A549 (cell line): ENCODE measurements around the gene TNFAIP2. TPM values are rescaled to one million over a fixed set of nuclear protein-coding genes. Genes with fewer than 3 reads are reported as not detected.

ENCODE experiments used
- ATAC-seq, 2 experiments: fragments of 200-7000 bp in 1 of 2; fragments of >200 bp in 1 of 2; cut with Nextera tagmentation in 1 of 2; cut with Tn5 transposase in 1 of 2; 3 replicates each; pipeline versions ENCODE4 v1.8.0 to v1.9.1; 2018 to 2020; ENCODE audit warnings: mild to moderate bottlenecking in 1 of 2, moderate library complexity in 1 of 2
- CTCF ChIA-PET: fragments of 300-600 bp; sonication (Branson Sonifier 250); formaldehyde crosslinking; extraction: SDS; loops from one replicate; lab custom pipeline; 2021; ENCODE audit warnings: antibody characterized with exemption, inconsistent platforms; lab: Yijun Ruan, JAX
- POLR2A ChIA-PET: fragments of 350-600 bp; formaldehyde crosslinking; extraction: SDS; loops from one replicate; lab custom pipeline; 2021; ENCODE audit warnings: antibody characterized with exemption, inconsistent platforms; lab: Yijun Ruan, JAX
- DNase-seq, 2 experiments: peaks; one replicate each; pipeline versions ENCODE4 v3.0.0 to v3.0.0-alpha.2; 2011 to 2016; ENCODE audit warnings: low read depth in 1 of 2, low spot score in 1 of 2
- FAIRE-seq: peaks from 2 replicates; lab custom pipeline; 2011; peaks lifted over from hg19 to GRCh38; lab: Jason Lieb, UNC
- H3K27ac ChIP-seq, 2 experiments: fragments of >200 bp; sonication (Bioruptor Twin); formaldehyde crosslinking; 3 replicates each; pipeline ENCODE4 v1.5.1; 2016 to 2017
- H3K4me1 ChIP-seq: fragments of >200 bp; sonication (Bioruptor Twin); formaldehyde crosslinking; 3 replicates; pipeline ENCODE4 v1.6.1; 2016
- H3K4me2 ChIP-seq: fragments of >200 bp; sonication (Bioruptor Twin); formaldehyde crosslinking; 3 replicates; pipeline ENCODE4 v1.6.1; 2016
- H3K4me3 ChIP-seq: fragments of >200 bp; sonication (Bioruptor Twin); formaldehyde crosslinking; 3 replicates; pipeline ENCODE4 v1.5.1; 2016
- H3K9me3 ChIP-seq: fragments of >200 bp; sonication (Bioruptor Twin); formaldehyde crosslinking; 3 replicates; pipeline ENCODE4 v1.6.1; 2016
- CBX8 ChIP-seq: fragments of 200-600 bp; sonication (generic); IDR thresholded peaks from 2 replicates; pipeline ENCODE4 v1.6.1; 2016
- CEBPB ChIP-seq, 2 experiments: fragments of >200 bp in 1 of 2; sonication (Bioruptor Twin) in 1 of 2; formaldehyde crosslinking in 1 of 2; IDR thresholded peaks; 2 replicates each; pipeline ENCODE4 v1.6.1; 2012 to 2016
- EHF ChIP-seq: fragments of 250-450 bp; sonication (Bioruptor Pico); IDR thresholded peaks from 2 replicates; pipeline ENCODE4 v1.5.0; 2020; ENCODE audit warnings: mild to moderate bottlenecking
- EHMT2 ChIP-seq: fragments of 200-600 bp; sonication (generic); IDR thresholded peaks from 2 replicates; pipeline ENCODE4 v1.6.1; 2016; ENCODE audit warnings: antibody characterized with exemption, low read depth, mild to moderate bottlenecking, moderate library complexity
- EP300 ChIP-seq, 2 experiments: fragments of >200 bp; sonication (Bioruptor Twin); formaldehyde crosslinking; IDR thresholded peaks; 2 replicates in 1 of 2; 3 replicates in 1 of 2; pipeline ENCODE4 v1.6.1; 2016 to 2017
- ESRRA ChIP-seq: fragments of 150-350 bp; IDR thresholded peaks from 2 replicates; pipeline ENCODE4 v1.6.1; 2014; ENCODE audit warnings: mild to moderate bottlenecking, low read length, borderline replicate concordance
- FOXS1 ChIP-seq: fragments of 250-450 bp; sonication (Bioruptor Pico); IDR thresholded peaks from 2 replicates; pipeline ENCODE4 v1.5.0; 2020; ENCODE audit warnings: mild to moderate bottlenecking, moderate library complexity
- GATA3 ChIP-seq: IDR thresholded peaks from 2 replicates; pipeline ENCODE4 v1.6.1; 2012; ENCODE audit warnings: borderline replicate concordance
- HDAC2 ChIP-seq: fragments of 200-600 bp; sonication (generic); IDR thresholded peaks from 2 replicates; pipeline ENCODE4 v1.6.1; 2016
- HEYL ChIP-seq: fragments of 250-450 bp; sonication (Bioruptor Pico); IDR thresholded peaks from 2 replicates; pipeline ENCODE4 v1.8.0; 2021; ENCODE audit warnings: mild to moderate bottlenecking, moderate library complexity
- HOXA7 ChIP-seq: fragments of 250-450 bp; sonication (Bioruptor Pico); IDR thresholded peaks from 2 replicates; pipeline ENCODE4 v1.5.0; 2020; ENCODE audit warnings: mild to moderate bottlenecking, moderate library complexity
- HOXB13 ChIP-seq: fragments of 250-450 bp; sonication (Bioruptor Pico); IDR thresholded peaks from 2 replicates; pipeline ENCODE4 v1.5.0; 2020; ENCODE audit warnings: low read depth, mild to moderate bottlenecking, moderate library complexity
- JUNB ChIP-seq: fragments of >200 bp; sonication (Bioruptor Twin); formaldehyde crosslinking; IDR thresholded peaks from 2 replicates; pipeline ENCODE4 v1.6.1; 2016
- MAZ ChIP-seq: fragments of 150-350 bp; IDR thresholded peaks from 2 replicates; pipeline ENCODE4 v1.6.1; 2014; ENCODE audit warnings: antibody characterized with exemption, low read depth, low read length, borderline replicate concordance
- NFE2L2 ChIP-seq: fragments of 150-350 bp; conservative IDR thresholded peaks from 2 replicates; pipeline ENCODE4 v1.6.1; 2014; ENCODE audit warnings: low read length
- NR3C1 ChIP-seq: fragments of >200 bp; sonication (Bioruptor Twin); formaldehyde crosslinking; IDR thresholded peaks from 3 replicates; pipeline ENCODE4 v1.6.1; 2017
- PHF8 ChIP-seq: fragments of 200-600 bp; sonication (generic); IDR thresholded peaks from 2 replicates; pipeline ENCODE4 v1.6.1; 2016; ENCODE audit warnings: low read depth, mild to moderate bottlenecking, antibody characterized with exemption, moderate library complexity, borderline replicate concordance
- POLR2AphosphoS2 ChIP-seq: conservative IDR thresholded peaks from 2 replicates; pipeline ENCODE4 v1.6.1; 2012; ENCODE audit warnings: low read length, improper control_type of control experiment, inconsistent platforms
- RAD21 ChIP-seq, 2 experiments: fragments of >200 bp in 1 of 2; sonication (Bioruptor Twin) in 1 of 2; formaldehyde crosslinking in 1 of 2; IDR thresholded peaks in 1 of 2; conservative IDR thresholded peaks in 1 of 2; 2 replicates in 1 of 2; 3 replicates in 1 of 2; pipeline ENCODE4 v1.6.1; 2012 to 2018; ENCODE audit warnings: inconsistent platforms in 1 of 2
- RARB ChIP-seq: fragments of 250-450 bp; sonication (Bioruptor Pico); IDR thresholded peaks from 2 replicates; pipeline ENCODE4 v1.8.0; 2021; ENCODE audit warnings: mild to moderate bottlenecking, moderate library complexity
- RCOR1 ChIP-seq: fragments of 150-350 bp; IDR thresholded peaks from 2 replicates; pipeline ENCODE4 v1.6.1; 2014; ENCODE audit warnings: antibody characterized with exemption, low read length, low read depth
- RNF2 ChIP-seq: fragments of 200-600 bp; sonication (generic); IDR thresholded peaks from 2 replicates; pipeline ENCODE4 v1.6.1; 2016; ENCODE audit warnings: low read depth, mild to moderate bottlenecking, antibody characterized with exemption, moderate library complexity, borderline replicate concordance
- SREBF2 ChIP-seq: fragments of 450-650 bp; IDR thresholded peaks from 2 replicates; pipeline ENCODE4 v1.6.1; 2014; ENCODE audit warnings: mild to moderate bottlenecking, moderate library complexity
- TFCP2L1 ChIP-seq: fragments of 250-450 bp; sonication (Bioruptor Pico); IDR thresholded peaks from 2 replicates; pipeline ENCODE4 v1.5.0; 2021; ENCODE audit warnings: mild to moderate bottlenecking
- TP53 ChIP-seq: fragments of 250-450 bp; sonication (Bioruptor Pico); IDR thresholded peaks from 2 replicates; pipeline ENCODE4 v1.5.0; 2021; ENCODE audit warnings: mild to moderate bottlenecking, moderate library complexity
- WGBS: methylation state at CpG from one replicate; pipeline ENCODE4 v1.1.6; 2017; ENCODE audit errors: missing lambda C conversion rate; 5-methylcytosine and 5-hydroxymethylcytosine counted together
- polyA plus RNA-seq, 4 experiments: library from polyadenylated mRNA; depleted of rRNA in 3 of 4; stranded (reverse); fragments of >200 nt; fragmentation: RNase III in 1 of 4; extraction: RNeasy Plus Mini Kit Qiagen cat#74134 plus additional on column Dnase treatment in 1 of 4; gene quantifications; 2 replicates in 3 of 4; 3 replicates in 1 of 4; pipeline ENCODE4 v1.2.3, GENCODE V29; 2011 to 2017
- TF ChIP-seq, protein P1 (sequence below): fragments of 250-450 bp; sonication (Bioruptor Pico); IDR thresholded peaks from 2 replicates; pipeline ENCODE4 v1.5.0; 2020; ENCODE audit warnings: low read depth, mild to moderate bottlenecking, moderate library complexity
- TF ChIP-seq, protein P2 (sequence below): fragments of 150-350 bp; IDR thresholded peaks from 2 replicates; pipeline ENCODE4 v1.6.1; 2014; ENCODE audit warnings: low read depth, mild to moderate bottlenecking, low read length
- TF ChIP-seq, protein P3 (sequence below): IDR thresholded peaks from 2 replicates; pipeline ENCODE4 v1.6.1; 2012

TNFAIP2 gene
- polyA plus RNA-seq, 2 of the 4 experiments (the other 2 are of a cell fraction) = 222 to 254 TPM

DNA sequence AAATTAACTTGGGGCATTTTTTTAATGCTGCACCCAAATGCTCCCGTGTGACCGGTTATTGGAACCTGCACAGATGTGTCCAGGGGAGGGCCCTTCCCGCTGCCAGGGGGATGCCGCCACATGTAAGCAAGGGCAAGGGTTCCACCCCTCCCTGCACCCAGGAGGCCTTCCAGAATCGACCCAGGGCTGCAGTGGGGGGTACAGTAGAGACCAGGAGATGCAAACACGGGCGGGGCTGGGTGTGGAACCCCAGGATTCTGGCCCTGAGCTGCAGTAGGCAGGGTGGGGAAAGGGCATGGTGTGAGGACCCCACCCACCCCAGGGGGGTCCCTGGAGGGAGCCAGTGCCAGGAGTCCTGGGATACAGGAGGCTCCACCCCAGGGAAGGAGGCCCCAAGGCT is 54.1 kb downstream of the TNFAIP2 start:
- FAIRE-seq = no peak
- ATAC-seq = no peak
- TF ChIP-seq GATA3 = no peak
- no peak for TF ChIP-seq EHMT2
- no peak for TF ChIP-seq NFE2L2
- no peak for TF ChIP-seq MAZ
- TF ChIP-seq HOXB13 (CRISPR knock-in tag) = no peak
- H3K4me1 ChIP-seq = 0 out of 3 replicates have a peak, but pooled peaks cover 3% of the 10 kb centered on the region
- no peak for DNase-seq
- POLR2A ChIA-PET = no interaction called here
- 77% methylated on average over 7 of the region's 7 CpGs for WGBS
- H3K4me3 ChIP-seq = no peak overlapping the region
- H3K9me3 ChIP-seq = no peaks in the 10 kb centered on the region
- no peak overlapping the region for H3K4me2 ChIP-seq
- CTCF ChIA-PET = interaction anchor here (1.2 to 4.1 kb wide), 3 partner anchors 9 to 72 kb away, joined by 3 to 24 read pairs (median 8); no protein-coding TSS in a partner anchor
- no peak overlapping the region for H3K27ac ChIP-seq

DNA sequence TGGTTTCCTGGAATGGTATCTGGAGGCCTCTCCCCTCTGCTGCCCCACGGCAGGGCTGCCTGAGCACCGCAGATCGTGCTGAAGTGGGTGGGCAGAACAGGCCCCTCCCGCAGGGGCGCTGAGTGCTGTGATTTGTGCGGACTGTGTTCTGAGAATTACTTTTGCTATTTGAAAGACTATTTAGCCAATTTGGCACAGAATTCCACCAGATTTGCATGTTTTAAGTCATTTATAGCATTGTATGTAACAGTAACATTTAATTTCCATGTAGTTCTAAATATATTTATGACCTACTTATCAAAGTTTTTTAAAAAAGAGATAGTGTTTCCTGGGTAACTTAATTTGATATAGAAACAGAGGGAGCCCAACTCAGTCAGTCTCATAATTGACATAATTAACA is 55.3 kb downstream of the TNFAIP2 start:
- 89% methylated on average over 6 of the region's 6 CpGs for WGBS
- ChIA-PET POLR2A (no interaction called here), CTCF (interaction anchor here (0.9 to 13.1 kb wide), 3 partner anchors 38 to 109 kb away, joined by 5 to 261 read pairs (median 152); no protein-coding TSS in a partner anchor)
- FAIRE-seq = no peak
- 0 out of 3 replicates have a peak, but pooled peaks cover 3% of the 10 kb centered on the region for H3K4me1 ChIP-seq
- no peak overlapping the region for H3K27ac ChIP-seq
- H3K4me3 ChIP-seq = no peak overlapping the region
- no peak for ATAC-seq
- H3K4me2 ChIP-seq = no peak overlapping the region
- no peaks in the 10 kb centered on the region for H3K9me3 ChIP-seq
- DNase-seq = no peak
- TF ChIP-seq NR3C1 = no peak
- no peak for TF ChIP-seq RARB (CRISPR knock-in tag)
- TF ChIP-seq RNF2 = no peak
- TF ChIP-seq HDAC2 = no peak
- no peak for TF ChIP-seq POLR2AphosphoS2
- TF ChIP-seq HOXB13 (CRISPR knock-in tag) = no peak
- TF ChIP-seq RAD21 (conservative IDR thresholded peaks at IDR 0.05 in 1 of 2, IDR thresholded peaks at IDR 0.05 in 1 of 2) = no peak
- no peak for TF ChIP-seq PHF8
- TF ChIP-seq JUNB = no peak
- no peak for TF ChIP-seq RCOR1
- TF ChIP-seq, protein P1, sequence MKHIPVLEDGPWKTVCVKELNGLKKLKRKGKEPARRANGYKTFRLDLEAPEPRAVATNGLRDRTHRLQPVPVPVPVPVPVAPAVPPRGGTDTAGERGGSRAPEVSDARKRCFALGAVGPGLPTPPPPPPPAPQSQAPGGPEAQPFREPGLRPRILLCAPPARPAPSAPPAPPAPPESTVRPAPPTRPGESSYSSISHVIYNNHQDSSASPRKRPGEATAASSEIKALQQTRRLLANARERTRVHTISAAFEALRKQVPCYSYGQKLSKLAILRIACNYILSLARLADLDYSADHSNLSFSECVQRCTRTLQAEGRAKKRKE = no peak
- TF ChIP-seq CBX8 = no peak
- no peak for TF ChIP-seq CEBPB (IDR thresholded peaks at IDR 0.05)
- TF ChIP-seq, protein P2, sequence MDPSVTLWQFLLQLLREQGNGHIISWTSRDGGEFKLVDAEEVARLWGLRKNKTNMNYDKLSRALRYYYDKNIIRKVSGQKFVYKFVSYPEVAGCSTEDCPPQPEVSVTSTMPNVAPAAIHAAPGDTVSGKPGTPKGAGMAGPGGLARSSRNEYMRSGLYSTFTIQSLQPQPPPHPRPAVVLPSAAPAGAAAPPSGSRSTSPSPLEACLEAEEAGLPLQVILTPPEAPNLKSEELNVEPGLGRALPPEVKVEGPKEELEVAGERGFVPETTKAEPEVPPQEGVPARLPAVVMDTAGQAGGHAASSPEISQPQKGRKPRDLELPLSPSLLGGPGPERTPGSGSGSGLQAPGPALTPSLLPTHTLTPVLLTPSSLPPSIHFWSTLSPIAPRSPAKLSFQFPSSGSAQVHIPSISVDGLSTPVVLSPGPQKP = no peak
- TF ChIP-seq MAZ = no peak
- no peak for TF ChIP-seq HEYL (CRISPR knock-in tag)
- no peak for TF ChIP-seq ESRRA
- no peak for TF ChIP-seq SREBF2

DNA sequence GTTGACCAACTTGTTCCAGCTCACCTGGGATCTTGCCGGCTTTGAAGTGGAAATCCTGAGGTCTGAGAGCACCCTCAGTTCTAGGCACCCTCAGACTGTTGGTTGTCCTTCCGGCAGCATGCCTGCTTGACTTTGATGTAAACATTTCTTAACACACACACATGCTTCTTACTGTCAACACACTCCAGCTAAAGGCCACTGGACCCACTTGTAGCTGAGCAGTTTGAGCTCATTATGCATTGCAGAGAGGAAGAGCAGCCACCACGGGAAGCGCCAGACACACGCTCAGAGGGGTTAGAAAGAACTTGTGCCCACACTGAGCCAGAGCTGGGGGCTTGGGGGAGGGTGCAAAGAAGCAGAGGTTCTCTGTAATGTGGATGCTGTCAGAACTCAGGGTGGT is 55.8 kb downstream of the TNFAIP2 start:
- ATAC-seq (no peak), DNase-seq (no peak), FAIRE-seq (no peak)
- CTCF ChIA-PET = interaction anchor here (0.9 to 13.1 kb wide), 4 partner anchors 17 to 108 kb away, joined by 4 to 261 read pairs (median 78); no protein-coding TSS in a partner anchor
- Histone ChIP-seq H3K27ac (no peak overlapping the region), H3K4me2 (no peak overlapping the region), H3K4me3 (no peak overlapping the region), H3K4me1 (0 out of 3 replicates have a peak, but pooled peaks cover 3% of the 10 kb centered on the region), H3K9me3 (no peaks in the 10 kb centered on the region)
- POLR2A ChIA-PET = no interaction called here
- 77% methylated on average over 5 of the region's 5 CpGs for WGBS
- TF ChIP-seq GATA3 (no peak), TFCP2L1 (CRISPR knock-in tag) (no peak), TP53 (CRISPR knock-in tag) (no peak), EP300 (IDR thresholded peaks at IDR 0.05) (no peak), FOXS1 (no peak), EHF (CRISPR knock-in tag) (no peak), HOXA7 (CRISPR knock-in tag) (no peak)
- TF ChIP-seq, protein P2 = no peak
- TF ChIP-seq, protein P3, sequence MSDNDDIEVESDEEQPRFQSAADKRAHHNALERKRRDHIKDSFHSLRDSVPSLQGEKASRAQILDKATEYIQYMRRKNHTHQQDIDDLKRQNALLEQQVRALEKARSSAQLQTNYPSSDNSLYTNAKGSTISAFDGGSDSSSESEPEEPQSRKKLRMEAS = no peak
